Measurements from ENCODE around the gene KIF1A. TPM values are rescaled to one million over a fixed set of nuclear protein-coding genes. Genes with fewer than 3 reads are reported as not detected.

The KIF1A gene
- total and polyA plus RNA-seq, 2 donors (not counting 3 experiments of a cell fraction or from before 2014, with no cell fraction given): 0.11 to 0.64 TPM

DNA sequence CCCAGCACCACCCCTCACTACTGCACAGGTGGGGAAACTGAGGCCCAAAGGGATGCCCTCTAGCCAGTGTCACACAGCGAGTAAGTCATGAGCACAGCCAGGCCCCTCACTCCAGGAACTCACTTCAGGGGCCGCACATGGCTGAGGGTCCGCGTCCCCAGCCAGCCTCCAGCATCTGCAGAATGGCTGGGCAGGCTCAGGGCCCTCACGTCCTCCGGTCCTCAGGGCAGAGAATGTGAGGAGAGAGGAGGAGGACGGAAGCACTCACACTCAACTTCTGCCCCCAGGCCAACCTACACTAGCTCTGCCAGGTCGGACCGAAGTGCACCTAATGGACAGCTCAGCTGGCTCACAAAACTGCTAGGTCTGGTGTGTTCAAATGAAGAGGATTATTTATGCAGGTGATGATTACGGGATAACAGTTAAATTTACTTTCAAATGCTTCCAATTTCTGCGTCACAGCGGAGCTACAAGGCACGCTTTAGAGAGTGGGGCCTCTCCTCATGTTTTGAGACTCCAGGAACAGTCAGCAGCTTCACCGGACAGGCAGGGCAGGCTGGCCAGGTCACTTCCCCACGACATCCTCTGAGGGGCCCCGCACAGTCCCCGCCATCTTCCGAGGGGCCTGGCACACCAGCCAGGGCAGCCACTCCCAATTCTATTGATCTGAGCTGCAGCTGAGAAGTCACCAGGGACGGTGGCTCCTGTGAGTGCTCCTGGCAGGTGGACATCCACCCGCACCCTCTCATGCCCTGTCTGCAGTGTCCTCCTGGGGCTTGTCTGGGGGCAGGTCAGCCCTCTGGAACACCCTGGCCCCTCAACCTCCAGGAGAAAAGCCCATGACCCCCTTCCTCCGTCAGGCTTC is 26.5 kb downstream of the KIF1A start:
- no peaks in the 10 kb centered on the region for H3K4me1 ChIP-seq (ENCODE audit: control insufficient read depth, extremely low read depth, insufficient read depth, low read length)
- dilution Hi-C loops (cut with MboI; ENCODE audit: extremely low pct_ligation_motif_present, low sequenced_read_pairs) (no loop called here), intact Hi-C loops (cut with micrococcal nuclease) (no loop called here)
- H3K36me3 ChIP-seq (ENCODE audit: control insufficient read depth in 2 of 2, extremely low read depth in 1 of 2, insufficient read depth in 2 of 2, low read length in 2 of 2): no peaks in the 10 kb centered on the region
- H3K4me2 ChIP-seq (ENCODE audit: insufficient read depth, low read length): no peak overlapping the region
- TF ChIP-seq POLR2A (IDR thresholded peaks at IDR 0.05; ENCODE audit: low read depth, low read length) (no peak), FOS (IDR thresholded peaks at IDR 0.05; ENCODE audit: borderline replicate concordance, insufficient read depth, low read length) (no peak), JUN (IDR thresholded peaks at IDR 0.05; ENCODE audit: borderline replicate concordance, insufficient read depth, insufficient read length, low read depth) (no peak), POLR2AphosphoS5 (IDR thresholded peaks at IDR 0.05; ENCODE audit: insufficient read depth, low read depth, low read length) (no peak), EZH2 (IDR thresholded peaks at IDR 0.05; ENCODE audit: borderline replicate concordance, low read depth, low read length, severe bottlenecking) (no peak), GATA2 (IDR thresholded peaks at IDR 0.05; ENCODE audit: insufficient read depth, insufficient read length, low read depth, low read length) (no peak), MYC (IDR thresholded peaks at IDR 0.05; ENCODE audit: low read depth, low read length) (no peak)
- TF ChIP-seq, protein P1, sequence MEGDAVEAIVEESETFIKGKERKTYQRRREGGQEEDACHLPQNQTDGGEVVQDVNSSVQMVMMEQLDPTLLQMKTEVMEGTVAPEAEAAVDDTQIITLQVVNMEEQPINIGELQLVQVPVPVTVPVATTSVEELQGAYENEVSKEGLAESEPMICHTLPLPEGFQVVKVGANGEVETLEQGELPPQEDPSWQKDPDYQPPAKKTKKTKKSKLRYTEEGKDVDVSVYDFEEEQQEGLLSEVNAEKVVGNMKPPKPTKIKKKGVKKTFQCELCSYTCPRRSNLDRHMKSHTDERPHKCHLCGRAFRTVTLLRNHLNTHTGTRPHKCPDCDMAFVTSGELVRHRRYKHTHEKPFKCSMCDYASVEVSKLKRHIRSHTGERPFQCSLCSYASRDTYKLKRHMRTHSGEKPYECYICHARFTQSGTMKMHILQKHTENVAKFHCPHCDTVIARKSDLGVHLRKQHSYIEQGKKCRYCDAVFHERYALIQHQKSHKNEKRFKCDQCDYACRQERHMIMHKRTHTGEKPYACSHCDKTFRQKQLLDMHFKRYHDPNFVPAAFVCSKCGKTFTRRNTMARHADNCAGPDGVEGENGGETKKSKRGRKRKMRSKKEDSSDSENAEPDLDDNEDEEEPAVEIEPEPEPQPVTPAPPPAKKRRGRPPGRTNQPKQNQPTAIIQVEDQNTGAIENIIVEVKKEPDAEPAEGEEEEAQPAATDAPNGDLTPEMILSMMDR (IDR thresholded peaks at IDR 0.05; ENCODE audit: extremely low read depth in 1 of 2, insufficient read depth in 1 of 2, low read depth in 1 of 2, low read length in 2 of 2): no peak
- TF ChIP-seq, protein P2, sequence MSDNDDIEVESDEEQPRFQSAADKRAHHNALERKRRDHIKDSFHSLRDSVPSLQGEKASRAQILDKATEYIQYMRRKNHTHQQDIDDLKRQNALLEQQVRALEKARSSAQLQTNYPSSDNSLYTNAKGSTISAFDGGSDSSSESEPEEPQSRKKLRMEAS (IDR thresholded peaks at IDR 0.05; ENCODE audit: insufficient read depth, insufficient read length): no peak
- H3K9me3 ChIP-seq (replicated peaks; ENCODE audit: control insufficient read depth, insufficient read depth, low read length): no peaks in the 10 kb centered on the region
- H3K9ac ChIP-seq (replicated peaks; ENCODE audit: extremely low read depth, insufficient read depth, low read length): no peak overlapping the region
- no peak for DNase-seq (ENCODE audit: low read depth, low spot score)
- ChIA-PET POLR2A (no interaction called here), CTCF (no interaction called here)
- no peak overlapping the region for H2AFZ ChIP-seq (ENCODE audit: low read depth, low read length)
- no peak overlapping the region for H3K4me3 ChIP-seq (replicated peaks in 1 of 3; ENCODE audit: insufficient read depth in 1 of 3, low read depth in 1 of 3, low read length in 3 of 3)
- no peaks in the 10 kb centered on the region for H4K20me1 ChIP-seq (replicated peaks; ENCODE audit: control insufficient read depth, extremely low read depth, insufficient read depth, low read length)
- no TSS peak for BruUV-seq (replicated peaks)
- no peak overlapping the region for H3K27ac ChIP-seq (ENCODE audit: insufficient read depth, low read depth, low read length)
- no peak for FAIRE-seq
- no peaks in the 10 kb centered on the region for H3K79me2 ChIP-seq (ENCODE audit: control insufficient read depth, insufficient read depth, low read length)
- H3K27me3 ChIP-seq (ENCODE audit: control insufficient read depth in 2 of 2, insufficient read depth in 2 of 2, low read length in 2 of 2): peaks cover 0 to under 1% of the 10 kb centered on the region in 2 experiments
- no peaks in the 10 kb centered on the region for H3K9me1 ChIP-seq (replicated peaks; ENCODE audit: control insufficient read depth, extremely low read depth, insufficient read depth, low read length)

All from endothelial cell of umbilical vein (primary cell).